ENCODE results near the gene PHC2. TPM values are rescaled to one million over a fixed set of nuclear protein-coding genes. Genes with fewer than 3 reads are reported as not detected.

Gene PHC2
- total RNA-seq, 2 donors from 2014 or later = 14.2 to 27.4 TPM

DNA sequence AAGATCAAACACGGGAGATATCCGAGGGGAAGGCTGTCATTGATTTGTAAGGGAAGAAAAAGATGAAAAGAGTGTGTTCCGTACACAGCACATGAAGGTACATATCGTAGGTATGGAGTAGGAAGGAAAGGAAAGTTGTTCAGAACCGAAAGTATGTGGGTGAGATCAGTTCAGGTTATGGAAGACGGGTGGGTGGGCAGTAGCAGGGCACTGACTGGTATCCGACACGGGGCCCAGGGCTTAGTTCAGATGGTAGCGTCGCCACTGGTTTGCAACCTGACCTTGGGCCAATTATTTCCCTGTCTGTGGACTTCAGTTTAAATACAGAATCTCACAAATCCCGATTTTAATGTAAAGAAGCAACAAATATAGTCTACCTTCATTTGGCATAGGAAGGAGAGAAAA is 82.2 kb downstream of the PHC2 start:
- H3K9me3 Mint-ChIP-seq = no peaks in the 10 kb centered on the region
- H3K4me1 Mint-ChIP-seq (ENCODE audit: low read depth in 2 of 2) = peaks cover 29 to 46% of the 10 kb centered on the region in 2 donors
- H3K4me3 Mint-ChIP-seq = peak overlapping the region; percentile 95
- ATAC-seq (no peak), DNase-seq (ENCODE audit: low spot score) (peak; percentile 52)
- H3K27ac Mint-ChIP-seq = peak overlapping the region; percentile 69 to 80
- H3K27me3 Mint-ChIP-seq = peaks cover 0 to 3% of the 10 kb centered on the region in 2 donors
- peaks cover 7% of the 10 kb centered on the region for H3K36me3 Mint-ChIP-seq

DNA sequence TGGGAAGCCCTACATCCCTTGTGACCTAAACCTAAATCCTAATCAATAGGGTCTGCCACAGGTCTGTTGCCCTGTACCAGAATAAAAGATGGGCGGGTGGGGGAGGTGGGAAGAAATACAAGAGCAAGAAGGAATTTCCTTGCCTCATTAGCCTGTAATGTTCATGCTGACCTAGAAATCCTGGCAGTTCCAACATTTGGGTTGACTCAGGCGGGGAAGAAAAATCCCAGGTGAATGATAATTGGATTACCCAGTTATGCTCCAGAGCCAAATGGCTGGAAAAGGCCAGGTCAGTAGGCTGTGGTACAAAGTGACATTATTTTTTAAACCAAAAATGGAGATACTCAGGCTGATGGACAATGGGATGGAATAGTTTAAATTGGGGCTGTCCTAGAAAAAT is 82.7 kb downstream of the PHC2 start:
- Mint-ChIP-seq H3K4me3 (peak overlapping the region; percentile 95), H3K4me1 (ENCODE audit: low read depth in 2 of 2) (peaks cover 29 to 48% of the 10 kb centered on the region in 2 donors), H3K27me3 (peaks cover 0 to 3% of the 10 kb centered on the region in 2 donors), H3K36me3 (peaks cover 7% of the 10 kb centered on the region), H3K27ac (peak overlapping the region; percentile 69 to 80), H3K9me3 (no peaks in the 10 kb centered on the region)
- ATAC-seq (no peak), DNase-seq (ENCODE audit: low spot score) (no peak)

DNA sequence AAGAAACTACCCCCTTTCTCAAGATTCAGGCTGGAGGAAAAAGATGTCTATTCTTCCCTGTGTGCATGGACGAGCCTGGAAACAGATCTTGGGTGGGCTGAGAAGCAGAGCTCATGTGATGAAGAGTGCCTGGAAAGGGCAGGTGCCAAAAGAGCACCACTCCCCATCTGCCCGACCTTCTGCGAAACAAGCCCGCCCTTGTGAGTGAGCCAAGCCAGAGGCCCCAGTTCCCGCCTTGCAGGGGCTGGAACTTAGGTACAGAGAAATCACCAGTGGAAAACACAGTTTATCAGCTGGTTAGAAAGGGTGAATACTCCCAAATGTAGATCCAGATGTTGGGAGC is 83.3 kb downstream of the PHC2 start:
- peaks cover 0 to 3% of the 10 kb centered on the region in 2 donors for H3K27me3 Mint-ChIP-seq
- no peaks in the 10 kb centered on the region for H3K9me3 Mint-ChIP-seq
- H3K27ac Mint-ChIP-seq = peak overlapping the region in 1 of 2 donors; percentile 16
- H3K4me3 Mint-ChIP-seq = peak overlapping the region; percentile 95
- H3K4me1 Mint-ChIP-seq (ENCODE audit: low read depth in 2 of 2) = peaks cover 31 to 48% of the 10 kb centered on the region in 2 donors
- peak; percentile 54 for DNase-seq (ENCODE audit: low spot score)
- H3K36me3 Mint-ChIP-seq = peaks cover 7% of the 10 kb centered on the region
- ATAC-seq = no peak

DNA sequence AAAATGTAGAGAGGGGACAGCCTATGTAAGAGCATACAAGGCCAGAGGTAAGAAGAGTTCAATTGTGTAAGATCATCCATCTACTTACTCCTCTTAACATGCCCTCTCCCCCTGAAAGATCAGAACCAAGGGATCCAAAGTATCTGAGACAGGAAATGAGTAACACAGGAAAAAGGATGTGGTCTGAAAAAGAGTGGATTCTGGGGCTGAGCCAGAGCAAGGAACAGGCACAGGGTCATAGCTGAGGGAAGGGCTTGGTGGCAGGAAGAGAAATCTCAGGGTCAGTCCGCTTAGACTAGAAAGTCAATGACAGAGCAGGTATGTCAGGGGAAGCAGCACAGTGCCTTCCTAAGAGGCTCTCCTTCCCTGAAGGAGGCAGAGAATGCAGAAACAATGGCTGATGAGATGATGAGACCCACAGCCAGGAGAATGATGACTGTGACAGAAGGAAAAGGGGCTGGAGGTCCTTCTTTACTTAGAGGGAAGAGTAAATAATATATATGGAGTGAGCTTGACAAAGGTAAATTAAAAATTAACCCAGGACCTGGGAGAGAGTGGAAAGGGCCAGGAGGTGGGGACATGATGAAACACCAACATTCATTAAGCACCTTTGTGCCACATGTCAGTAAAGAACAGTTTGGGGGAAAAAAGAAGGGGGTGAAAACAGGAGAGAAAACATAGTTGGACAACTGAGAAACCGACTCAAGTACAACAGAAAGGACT is 83.8 kb downstream of the PHC2 start:
- DNase-seq (ENCODE audit: low spot score) = peak; percentile 8

DNA sequence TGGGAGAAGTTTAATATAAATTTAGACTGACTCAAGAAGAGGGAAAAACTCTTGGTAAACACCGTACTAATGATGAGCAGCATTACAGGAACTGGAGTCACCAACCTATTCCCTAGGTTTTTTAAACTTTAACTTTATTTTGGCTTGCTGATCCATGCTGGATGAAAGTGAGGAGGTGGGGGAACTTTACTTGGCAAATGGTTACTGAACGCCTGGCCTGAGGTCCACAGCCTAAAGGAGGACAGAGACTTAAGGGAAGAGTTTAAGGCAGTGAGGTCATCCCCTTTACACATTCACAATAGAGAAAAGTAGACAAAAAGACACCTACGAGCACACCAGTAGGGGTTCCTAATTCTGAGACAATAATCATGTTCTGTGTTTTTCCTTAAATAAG is 84.4 kb downstream of the PHC2 start:
- ATAC-seq (no peak), DNase-seq (ENCODE audit: low spot score) (no peak)
- Mint-ChIP-seq H3K36me3 (peaks cover 7% of the 10 kb centered on the region), H3K4me3 (peak overlapping the region; percentile 95), H3K27ac (peak overlapping the region; percentile 16 to 60), H3K9me3 (no peaks in the 10 kb centered on the region), H3K4me1 (ENCODE audit: low read depth in 2 of 2) (peaks cover 33 to 48% of the 10 kb centered on the region in 2 donors), H3K27me3 (peaks cover 0 to 3% of the 10 kb centered on the region in 2 donors)

More for the DNA sequence above, 83.8 kb downstream of the PHC2 start:
- peak overlapping the region; percentile 16 to 60 for H3K27ac Mint-ChIP-seq
- no peaks in the 10 kb centered on the region for H3K9me3 Mint-ChIP-seq
- H3K27me3 Mint-ChIP-seq = peaks cover 0 to 3% of the 10 kb centered on the region in 2 donors
- peak overlapping the region; percentile 95 for H3K4me3 Mint-ChIP-seq
- peaks cover 7% of the 10 kb centered on the region for H3K36me3 Mint-ChIP-seq
- peaks cover 33 to 48% of the 10 kb centered on the region in 2 donors for H3K4me1 Mint-ChIP-seq (ENCODE audit: low read depth in 2 of 2)
- no peak for ATAC-seq

DNA sequence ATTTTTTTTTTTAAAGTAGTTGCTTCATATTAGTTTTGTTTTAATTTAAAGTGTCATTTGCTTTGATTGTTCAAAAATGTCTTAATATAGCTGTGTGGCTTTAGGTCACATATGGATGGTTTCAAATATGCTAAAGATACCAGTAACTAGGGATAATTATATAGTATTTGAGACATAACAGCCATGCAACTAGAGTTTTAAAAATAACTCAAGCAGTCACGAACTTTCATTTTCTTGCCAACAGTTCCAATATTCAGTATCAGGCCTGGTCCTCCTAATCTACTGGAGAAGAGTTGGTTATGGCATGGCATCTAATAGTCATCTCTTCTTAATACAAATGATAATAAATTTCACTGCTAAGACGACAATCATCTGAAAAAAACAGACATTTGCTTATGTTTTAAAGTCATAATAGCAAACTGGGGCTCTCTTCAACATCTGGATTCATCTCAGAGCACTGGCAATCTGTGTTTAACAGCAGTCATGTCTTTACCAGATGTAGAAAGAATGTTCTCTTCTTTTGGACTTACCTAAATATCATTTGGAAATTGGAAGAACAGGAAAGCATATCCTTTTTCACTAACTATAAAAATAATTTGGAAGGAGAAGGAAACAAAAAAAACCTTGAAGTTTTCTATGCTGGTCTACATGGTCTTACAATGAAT is 85.9 kb downstream of the PHC2 start:
- no peaks in the 10 kb centered on the region for H3K9me3 Mint-ChIP-seq

DNA sequence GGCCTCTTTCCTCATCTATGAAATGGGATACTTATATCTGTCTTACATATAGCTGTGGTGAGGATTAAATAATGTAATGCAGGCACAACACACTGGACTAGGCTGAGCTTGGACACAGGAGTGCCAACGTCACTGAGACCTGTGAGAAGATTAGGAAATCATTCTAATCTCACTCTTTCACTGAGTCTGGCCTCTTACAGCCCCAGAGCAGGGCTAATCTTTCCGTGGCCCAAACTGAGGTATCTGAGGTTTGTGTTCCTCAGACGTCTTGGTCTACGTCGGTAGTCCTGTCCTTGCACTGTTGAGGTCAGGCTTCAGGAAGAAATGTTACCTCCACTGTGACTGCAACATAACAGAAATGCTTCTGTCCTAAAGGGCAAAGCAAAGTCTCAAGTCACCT is 87.4 kb downstream of the PHC2 start:
- Mint-ChIP-seq H3K9me3 (no peaks in the 10 kb centered on the region), H3K4me3 (no peak overlapping the region), H3K27ac (no peak overlapping the region), H3K4me1 (ENCODE audit: low read depth in 2 of 2) (peaks cover 33% of the 10 kb centered on the region in 2 donors), H3K27me3 (no peaks in the 10 kb centered on the region), H3K36me3 (peaks cover 4% of the 10 kb centered on the region)
- ATAC-seq (no peak), DNase-seq (ENCODE audit: low spot score) (no peak)

More for the DNA sequence above, 85.9 kb downstream of the PHC2 start:
- H3K27ac Mint-ChIP-seq = no peak overlapping the region
- DNase-seq (ENCODE audit: low spot score) (no peak), ATAC-seq (no peak)
- H3K36me3 Mint-ChIP-seq = peaks cover 7% of the 10 kb centered on the region
- H3K27me3 Mint-ChIP-seq = no peaks in the 10 kb centered on the region
- H3K4me3 Mint-ChIP-seq = no peak overlapping the region
- peaks cover 31 to 39% of the 10 kb centered on the region in 2 donors for H3K4me1 Mint-ChIP-seq (ENCODE audit: low read depth in 2 of 2)

DNA sequence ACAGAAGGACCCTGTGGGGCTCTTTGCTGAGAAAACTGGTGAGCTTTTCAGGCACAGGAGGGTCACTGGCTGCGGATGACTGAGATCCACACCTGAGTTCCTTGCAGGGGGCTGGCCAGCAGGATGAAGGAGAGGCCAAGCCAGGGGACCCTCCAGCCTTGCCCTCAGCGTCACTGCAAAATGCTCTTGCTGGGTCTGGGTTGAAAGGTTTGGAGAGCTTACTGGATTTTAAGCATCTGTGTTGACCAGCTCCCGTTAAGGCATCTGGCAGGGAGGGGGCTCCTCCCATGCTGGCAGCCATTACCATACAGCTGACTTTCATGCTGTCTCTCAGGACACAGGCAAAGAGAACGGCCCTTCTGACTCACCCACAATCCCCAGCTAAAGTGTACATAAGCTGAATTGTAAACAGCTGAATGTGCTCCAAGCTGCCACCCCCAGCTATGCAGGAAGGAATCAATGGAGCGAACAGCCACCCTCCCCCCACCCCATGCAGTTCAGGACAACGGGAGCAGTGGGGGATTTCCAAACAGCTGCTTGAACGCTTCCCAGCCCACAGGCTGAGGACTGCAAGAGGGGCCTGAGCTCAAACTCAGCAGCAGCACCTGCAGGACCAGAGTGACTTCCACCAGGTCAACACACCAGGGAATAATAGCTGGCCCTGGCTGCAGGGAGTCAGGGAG is 88.7 kb downstream of the PHC2 start:
- ATAC-seq (no peak), DNase-seq (ENCODE audit: low spot score) (no peak)
- peaks cover 30% of the 10 kb centered on the region in 2 donors for H3K4me1 Mint-ChIP-seq (ENCODE audit: low read depth in 2 of 2)
- no peaks in the 10 kb centered on the region for H3K9me3 Mint-ChIP-seq
- no peaks in the 10 kb centered on the region for H3K27me3 Mint-ChIP-seq
- H3K4me3 Mint-ChIP-seq = no peak overlapping the region
- H3K36me3 Mint-ChIP-seq = no peaks in the 10 kb centered on the region
- H3K27ac Mint-ChIP-seq = no peak overlapping the region

DNA sequence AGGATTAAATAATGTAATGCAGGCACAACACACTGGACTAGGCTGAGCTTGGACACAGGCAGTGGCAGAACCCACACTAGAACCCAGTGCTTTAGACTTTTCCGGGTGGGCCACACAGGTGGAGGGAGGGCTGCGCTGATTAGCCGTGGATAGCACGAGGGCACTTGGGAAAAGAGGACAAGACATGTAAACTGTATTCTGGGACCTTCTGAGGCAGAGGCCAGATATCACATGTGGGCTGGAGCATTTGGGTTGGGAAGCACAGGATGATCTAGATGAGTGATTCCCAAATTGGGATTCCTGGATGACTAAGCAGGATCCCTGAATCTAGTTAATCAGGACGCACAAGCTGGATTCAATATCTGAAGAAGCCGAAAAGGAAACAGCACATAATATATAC is 89.7 kb downstream of the PHC2 start:
- Mint-ChIP-seq H3K9me3 (no peaks in the 10 kb centered on the region), H3K4me1 (ENCODE audit: low read depth in 2 of 2) (peaks cover 21 to 22% of the 10 kb centered on the region in 2 donors), H3K36me3 (no peaks in the 10 kb centered on the region), H3K27me3 (no peaks in the 10 kb centered on the region), H3K27ac (peak overlapping the region in 1 of 2 donors; percentile 62), H3K4me3 (no peak overlapping the region)
- no peak for ATAC-seq
- no peak for DNase-seq (ENCODE audit: low spot score)

DNA sequence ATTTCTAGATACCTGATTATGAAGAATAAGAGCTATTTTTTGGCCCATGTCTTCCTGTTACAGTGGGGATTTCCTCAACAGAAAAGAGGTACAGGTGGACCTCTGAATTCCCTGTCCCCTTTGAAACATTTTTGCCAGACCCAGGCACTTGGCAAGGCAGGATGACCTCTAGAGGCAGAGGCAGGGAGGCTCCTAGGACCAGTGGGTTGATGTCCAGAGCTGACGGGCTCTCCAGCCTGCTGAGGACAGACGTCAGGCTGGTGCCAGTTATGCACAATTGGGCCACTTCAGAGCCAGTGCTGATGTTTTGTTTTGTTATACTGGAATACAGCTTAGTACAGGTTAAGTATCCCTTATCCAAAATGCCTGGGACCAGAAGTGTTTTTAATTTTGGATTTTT is 91.5 kb downstream of the PHC2 start:
- H3K27me3 Mint-ChIP-seq = no peaks in the 10 kb centered on the region
- ATAC-seq = no peak
- no peaks in the 10 kb centered on the region for H3K36me3 Mint-ChIP-seq

DNA sequence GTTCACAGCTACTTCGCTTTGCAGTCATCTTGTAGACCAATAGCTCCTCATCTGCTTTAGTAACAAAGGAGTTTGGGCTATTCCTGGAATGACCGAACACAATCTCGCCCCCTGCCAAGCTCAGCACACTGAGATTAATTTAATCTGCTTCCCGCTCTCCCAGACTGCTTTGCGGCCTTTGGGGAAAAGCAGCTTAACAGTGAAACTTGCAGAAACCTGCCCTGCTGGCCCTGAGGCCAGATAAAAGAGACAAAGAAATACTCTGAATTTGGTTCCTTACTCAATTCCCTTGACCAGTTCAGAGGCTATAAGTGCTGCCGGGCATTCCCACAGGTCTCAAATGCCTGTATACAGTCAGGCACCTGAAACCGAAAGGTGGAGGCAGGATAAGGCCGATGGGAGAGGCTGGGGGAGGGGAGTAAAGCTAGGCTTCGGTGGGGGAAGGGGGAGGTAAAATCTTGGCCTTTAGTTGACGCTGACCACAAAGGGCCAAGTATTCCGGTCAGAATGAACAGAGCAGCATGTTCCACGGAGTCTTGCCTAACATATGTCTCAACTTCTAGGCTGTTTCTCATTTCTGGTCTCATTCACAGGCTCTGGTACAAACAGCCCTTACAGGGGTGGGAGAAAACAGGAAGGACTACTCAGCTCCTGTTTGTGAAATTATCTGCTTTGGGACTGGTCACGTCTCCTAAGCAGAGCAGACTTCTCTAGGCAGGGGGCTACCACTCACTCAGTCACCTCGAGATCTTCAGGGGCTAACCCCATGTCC is 92.3 kb downstream of the PHC2 start:
- ATAC-seq (no peak), DNase-seq (ENCODE audit: low spot score) (no peak)
- peaks cover 15 to 29% of the 10 kb centered on the region in 2 donors for H3K4me1 Mint-ChIP-seq (ENCODE audit: low read depth in 2 of 2)
- H3K4me3 Mint-ChIP-seq = no peak overlapping the region
- no peaks in the 10 kb centered on the region for H3K27me3 Mint-ChIP-seq
- no peaks in the 10 kb centered on the region for H3K9me3 Mint-ChIP-seq
- no peak overlapping the region for H3K27ac Mint-ChIP-seq
- H3K36me3 Mint-ChIP-seq = no peaks in the 10 kb centered on the region

More for the DNA sequence above, 91.5 kb downstream of the PHC2 start:
- Mint-ChIP-seq H3K4me1 (ENCODE audit: low read depth in 2 of 2) (peaks cover 20 to 28% of the 10 kb centered on the region in 2 donors), H3K27ac (no peak overlapping the region), H3K9me3 (no peaks in the 10 kb centered on the region), H3K4me3 (no peak overlapping the region)
- DNase-seq (ENCODE audit: low spot score) = no peak

DNA sequence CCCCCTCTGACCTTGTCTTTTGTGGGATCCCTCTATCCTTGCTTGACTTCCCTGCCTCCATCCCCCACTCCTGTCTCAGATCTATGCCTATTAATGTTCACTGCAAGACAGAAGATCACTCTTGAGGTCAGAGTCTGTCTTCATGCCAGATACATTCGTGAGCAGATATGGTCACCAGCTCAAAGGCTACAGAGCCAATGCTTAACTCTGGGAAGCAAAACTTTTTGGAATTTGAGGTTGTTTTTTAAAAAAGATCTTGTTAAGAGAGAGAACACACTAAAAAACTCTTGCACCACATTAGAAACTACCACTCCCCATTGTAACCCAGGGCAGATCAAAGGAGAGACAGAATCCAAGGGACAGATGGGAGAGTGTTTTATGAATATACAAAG is 92.9 kb downstream of the PHC2 start:
- DNase-seq (ENCODE audit: low spot score) = no peak

DNA sequence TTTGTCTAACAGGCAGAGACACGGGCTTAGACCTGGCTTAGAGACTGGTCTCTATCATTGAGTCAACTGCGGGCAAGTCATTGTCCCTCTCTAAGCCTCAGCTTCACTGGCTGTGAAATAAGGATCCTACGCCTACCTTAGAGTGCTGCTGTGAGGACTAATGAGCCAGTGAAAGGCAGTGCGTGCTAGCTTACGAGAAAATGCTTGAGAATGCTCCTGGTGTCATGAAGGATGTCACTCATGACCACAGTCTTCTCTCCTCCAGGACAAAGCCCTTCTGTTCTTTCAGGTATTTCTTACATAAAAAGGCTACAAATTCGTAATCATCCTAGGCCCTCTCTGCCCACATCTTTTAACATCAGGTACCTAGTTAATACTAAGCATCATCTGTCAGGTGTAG is 93.5 kb downstream of the PHC2 start:
- DNase-seq (ENCODE audit: low spot score) (no peak), ATAC-seq (no peak)
- Mint-ChIP-seq H3K9me3 (no peaks in the 10 kb centered on the region), H3K27ac (no peak overlapping the region), H3K36me3 (no peaks in the 10 kb centered on the region), H3K27me3 (no peaks in the 10 kb centered on the region), H3K4me3 (no peak overlapping the region), H3K4me1 (ENCODE audit: low read depth in 2 of 2) (peaks cover 16 to 28% of the 10 kb centered on the region in 2 donors)

More for the DNA sequence above, 92.9 kb downstream of the PHC2 start:
- Mint-ChIP-seq H3K36me3 (no peaks in the 10 kb centered on the region), H3K4me3 (no peak overlapping the region), H3K27me3 (no peaks in the 10 kb centered on the region), H3K4me1 (ENCODE audit: low read depth in 2 of 2) (peaks cover 16 to 29% of the 10 kb centered on the region in 2 donors), H3K9me3 (no peaks in the 10 kb centered on the region), H3K27ac (no peak overlapping the region)
- no peak for ATAC-seq
